ENCODE results near the gene PIK3R5. TPM values are rescaled to one million over a fixed set of nuclear protein-coding genes. Genes with fewer than 3 reads are reported as not detected.
A peak's percentile ranks its signal among the peaks of the same experiment; 100 is the strongest.

PIK3R5 gene
- total RNA-seq, 1 experiment from 2014 or later, result 5.9 TPM

- CTCF ChIA-PET, result no interaction called here
Measured at GRCh38 chr17:8934346-8934745, 31.2 kb downstream of the PIK3R5 start.

GRCh38 chr17:8930649-8931048 is 34.9 kb downstream of the PIK3R5 start:
- DNase-seq (ENCODE audit: low spot score), result no peak
- ChIA-PET POLR2A (no interaction called here), CTCF (no interaction called here)
- Mint-ChIP-seq H3K27me3 (ENCODE audit: low read depth) (peaks cover 15% of the 10 kb centered on the region), H3K4me1 (0 out of 2 replicates have a peak, but pooled peaks cover 4% of the 10 kb centered on the region), H3K9me3 (peaks cover 30% of the 10 kb centered on the region), H3K36me3 (peaks cover 12% of the 10 kb centered on the region), H3K4me3 (no peak overlapping the region), H3K27ac (no peak overlapping the region)
- ATAC-seq, result no peak
- TF ChIP-seq HMGXB4 (CRISPR knock-in tag; IDR thresholded peaks at IDR 0.05), result no peak
- no peak for TF ChIP-seq NR2C2 (CRISPR knock-in tag; IDR thresholded peaks at IDR 0.05)
- no peak for TF ChIP-seq USF2 (CRISPR knock-in tag; IDR thresholded peaks at IDR 0.05)
- TF ChIP-seq NR3C1 (CRISPR knock-in tag; conservative IDR thresholded peaks at IDR 0.05; ENCODE audit: low read depth), result no peak
- TF ChIP-seq JUN (CRISPR knock-in tag; IDR thresholded peaks at IDR 0.05), result no peak

More at GRCh38 chr17:8934346-8934745, 31.2 kb downstream of the PIK3R5 start:
- Mint-ChIP-seq H3K36me3 (peaks cover 3% of the 10 kb centered on the region; the same call in 1 of the 2 replicates), H3K27ac (no peak overlapping the region), H3K4me3 (no peak overlapping the region), H3K9me3 (peaks cover 29% of the 10 kb centered on the region), H3K27me3 (ENCODE audit: low read depth) (peaks cover 8% of the 10 kb centered on the region), H3K4me1 (peaks cover 8% of the 10 kb centered on the region)
- ATAC-seq (no peak), DNase-seq (ENCODE audit: low spot score) (no peak)
- no peak for TF ChIP-seq FOXP1 (CRISPR knock-in tag; IDR thresholded peaks at IDR 0.05; ENCODE audit: borderline replicate concordance)
- TF ChIP-seq ARID4B (CRISPR knock-in tag; IDR thresholded peaks at IDR 0.05; ENCODE audit: borderline replicate concordance), result no peak
- TF ChIP-seq FOXP4 (CRISPR knock-in tag; IDR thresholded peaks at IDR 0.05), result no peak
- TF ChIP-seq CBFB (CRISPR knock-in tag; IDR thresholded peaks at IDR 0.05; ENCODE audit: low read depth), result no peak
- TF ChIP-seq RELA (CRISPR knock-in tag; IDR thresholded peaks at IDR 0.05; ENCODE audit: borderline replicate concordance), result no peak
- no peak for TF ChIP-seq ZNF512 (CRISPR knock-in tag; IDR thresholded peaks at IDR 0.05; ENCODE audit: borderline replicate concordance)
- POLR2A ChIA-PET, result no interaction called here

GRCh38 chr17:8928347-8928746 is 37.2 kb downstream of the PIK3R5 start:
- TF ChIP-seq ZNF317 (CRISPR knock-in tag; IDR thresholded peaks at IDR 0.05; ENCODE audit: borderline replicate concordance, low read depth), result peak; percentile 90
- TF ChIP-seq PRRX2 (CRISPR knock-in tag; IDR thresholded peaks at IDR 0.05), result no peak
- no peak for ATAC-seq
- no peak overlapping the region for H3K27ac Mint-ChIP-seq
- H3K4me1 Mint-ChIP-seq, result no peaks in the 10 kb centered on the region
- DNase-seq (ENCODE audit: low spot score), result no peak
- H3K4me3 Mint-ChIP-seq, result no peak overlapping the region
- POLR2A ChIA-PET, result no interaction called here
- H3K27me3 Mint-ChIP-seq (ENCODE audit: low read depth), result peaks cover 15% of the 10 kb centered on the region
- H3K36me3 Mint-ChIP-seq, result peaks cover 12% of the 10 kb centered on the region
- peaks cover 30% of the 10 kb centered on the region for H3K9me3 Mint-ChIP-seq
- CTCF ChIA-PET, result no interaction called here

Measured in WTC11 (cell line).